Lung (tissue), 12 donors: ENCODE data around the gene CRACDL. TPM values are rescaled to one million over a fixed set of nuclear protein-coding genes. Genes with fewer than 3 reads are reported as not detected.

ENCODE experiments used
- ATAC-seq: fragments of 200-7000 bp; cut with Tn5 transposase; one replicate; pipeline ENCODE4 v1.9.1; 2020; ENCODE audit warnings: moderate number of reproducible peaks; ENCODE audit not compliant: insufficient read depth, low FRiP score
- DNase-seq, 3 donors: peaks; one replicate each; pipeline ENCODE4 v3.0.0-alpha.2; 2013 to 2017
- H3K27ac ChIP-seq, 2 donors: one replicate each; pipeline ENCODE4 v1.5.1; 2013; ENCODE audit warnings: mild to moderate bottlenecking in 2 of 2, moderate library complexity in 2 of 2, control low read depth in 1 of 2, inconsistent platforms in 1 of 2, low read depth in 1 of 2, low read length in 1 of 2
- H3K27me3 ChIP-seq, 3 donors: one replicate each; pipeline ENCODE4 v1.5.1; 2013; ENCODE audit warnings: low read length in 2 of 3; ENCODE audit not compliant: control insufficient read depth in 3 of 3, insufficient read depth in 3 of 3
- H3K36me3 ChIP-seq, 4 donors: one replicate each; pipeline ENCODE4 v1.5.1; 2013; ENCODE audit warnings: low read length in 4 of 4, mild to moderate bottlenecking in 1 of 4, moderate library complexity in 1 of 4; ENCODE audit not compliant: control insufficient read depth in 4 of 4, insufficient read depth in 4 of 4
- H3K4me1 ChIP-seq, 5 donors: one replicate each; pipeline ENCODE4 v1.5.1; 2013; ENCODE audit warnings: low read length in 5 of 5, mild to moderate bottlenecking in 2 of 5, moderate library complexity in 1 of 5; ENCODE audit not compliant: control insufficient read depth in 5 of 5, insufficient read depth in 5 of 5
- H3K4me3 ChIP-seq: one replicate; pipeline ENCODE4 v1.5.1; 2013; ENCODE audit warnings: mild to moderate bottlenecking, control low read depth, moderate library complexity
- H3K9ac ChIP-seq, 2 donors: one replicate each; pipeline ENCODE4 v1.5.1; 2013; ENCODE audit warnings: low read length in 2 of 2, control low read depth in 1 of 2; ENCODE audit not compliant: insufficient read depth in 1 of 2
- H3K9me3 ChIP-seq, 4 donors: one replicate each; pipeline ENCODE4 v1.5.1; 2013; ENCODE audit warnings: low read length in 3 of 4, mild to moderate bottlenecking in 1 of 4, moderate library complexity in 1 of 4; ENCODE audit not compliant: control insufficient read depth in 4 of 4, insufficient read depth in 3 of 4
- CTCF ChIP-seq: IDR thresholded peaks from 2 replicates; pipeline ENCODE4 v1.5.1; 2012; ENCODE audit warnings: mild to moderate bottlenecking; ENCODE audit errors: control extremely low read depth, extremely low read depth
- WGBS, 2 donors: extraction: QIAGEN DNeasy Blood & Tissue Kit; methylation state at CpG; one replicate each; pipeline ENCODE4 v1.1.7; 2013; 5-methylcytosine and 5-hydroxymethylcytosine counted together
- polyA plus RNA-seq, 2 donors: library from polyadenylated mRNA; stranded (reverse); fragments of 200-250 nt; gene quantifications; one replicate each; pipeline ENCODE4 v1.2.1, GENCODE V29; 2013
- total RNA-seq, 2 donors: library from RNA; depleted of rRNA in 1 of 2; stranded (reverse); fragments of >200 nt in 1 of 2; gene quantifications; one replicate each; pipeline ENCODE4 v1.2.1, GENCODE V29; 2014 to 2021
- donor health status: control.
- donor health status: control.
- donor health status: Bipolar disorder and iron deficiency.
- donor health status: healthy.
- donor health status: DM: yes; HTN: yes; CAD: no.

CRACDL gene
- total and polyA plus RNA-seq, 4 donors: 8.9 to 28.3 (median 13.2) TPM

DNA sequence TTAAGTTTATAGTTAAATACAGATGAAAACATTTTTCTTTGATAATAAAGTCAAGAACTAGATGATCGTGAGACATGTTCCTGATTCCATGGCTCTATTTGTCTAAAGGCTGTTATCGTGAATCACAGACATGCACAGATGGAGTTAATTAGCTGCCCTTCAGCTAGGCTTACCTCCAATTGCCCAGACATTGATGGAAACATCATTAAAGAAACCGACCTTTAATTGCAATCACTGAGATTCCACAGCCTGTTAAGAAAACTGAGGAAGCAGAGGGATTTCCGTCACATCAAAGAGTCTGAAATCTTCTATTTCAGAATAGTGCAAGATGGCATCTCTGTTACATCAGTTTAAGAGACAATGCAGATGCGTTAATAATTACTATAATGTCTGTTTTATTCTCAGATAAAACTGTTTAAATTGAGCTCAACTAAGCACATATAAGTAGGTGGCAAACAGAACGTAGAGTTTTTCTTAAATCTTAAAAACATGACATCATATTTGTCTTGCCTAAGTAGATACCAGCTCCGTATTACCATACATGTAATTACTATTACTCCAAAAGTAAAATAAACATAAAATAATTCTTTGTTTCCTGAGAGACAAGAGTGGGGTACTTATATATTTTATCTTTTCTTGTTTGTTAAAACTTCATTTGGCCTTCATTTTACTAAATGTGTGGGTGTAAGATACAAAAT is 23.9 kb upstream of the CRACDL start:
- WGBS, 2 donors: 67 to 77% methylated on average over 7 of the region's 7 CpGs
- no peaks in the 10 kb centered on the region for H3K4me1 ChIP-seq

DNA sequence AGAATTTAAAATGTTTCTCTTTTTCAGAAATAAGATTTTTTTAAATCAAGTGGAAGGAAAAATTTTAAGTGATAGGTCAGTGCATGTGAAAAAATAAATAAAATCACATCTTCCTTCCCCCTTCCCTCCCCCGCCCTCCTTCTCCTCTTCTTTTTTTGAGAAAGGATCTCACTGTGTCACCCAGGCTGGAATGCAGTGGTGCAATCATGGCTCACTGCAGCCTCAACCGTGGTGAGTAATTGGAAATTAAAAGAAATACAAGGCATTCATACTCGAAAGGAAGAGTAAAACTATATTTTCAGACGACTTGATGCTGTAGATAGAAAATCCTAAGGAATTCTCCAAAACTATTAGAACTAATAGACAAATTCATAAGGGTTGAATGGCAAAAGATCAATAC is 16.9 kb upstream of the CRACDL start:
- DNase-seq: no peak
- TF ChIP-seq CTCF: no peak
- ATAC-seq: no peak
- no peaks in the 10 kb centered on the region for H3K36me3 ChIP-seq
- no peak overlapping the region for H3K27ac ChIP-seq
- H3K27me3 ChIP-seq: peaks cover 0 to 4% (median 3%) of the 10 kb centered on the region in 3 donors
- no peak overlapping the region for H3K9ac ChIP-seq
- WGBS, 2 donors: 79 to 84% methylated on average over 4 of the region's 4 CpGs
- H3K4me3 ChIP-seq: no peak overlapping the region
- no peaks in the 10 kb centered on the region for H3K9me3 ChIP-seq
- no peaks in the 10 kb centered on the region for H3K4me1 ChIP-seq

More for the DNA sequence above, 23.9 kb upstream of the CRACDL start:
- Histone ChIP-seq H3K9me3 (no peaks in the 10 kb centered on the region), H3K9ac (no peak overlapping the region), H3K27ac (no peak overlapping the region), H3K27me3 (peaks cover 0 to 3% (median 2%) of the 10 kb centered on the region in 3 donors), H3K36me3 (no peaks in the 10 kb centered on the region), H3K4me3 (no peak overlapping the region)
- DNase-seq (no peak), ATAC-seq (no peak)
- TF ChIP-seq CTCF: no peak

GRCh38 chr2:98948956-98949739 is 13.1 kb upstream of the CRACDL start:
- WGBS, 2 donors: 69 to 77% methylated on average over 5 of the region's 5 CpGs
- peak in 2 of 3 donors; percentile 20 to 55 for DNase-seq
- TF ChIP-seq CTCF: no peak

More at GRCh38 chr2:98948956-98949739, 13.1 kb upstream of the CRACDL start:
- Histone ChIP-seq H3K27ac (no peak overlapping the region), H3K9me3 (no peaks in the 10 kb centered on the region), H3K4me3 (no peak overlapping the region), H3K36me3 (no peaks in the 10 kb centered on the region), H3K27me3 (peaks cover 0 to 4% (median 0%) of the 10 kb centered on the region in 3 donors), H3K4me1 (peaks cover 0 to 7% (median 0%) of the 10 kb centered on the region in 5 donors), H3K9ac (no peak overlapping the region)
- ATAC-seq: no peak
